IMR-90 (cell line): ENCODE measurements around the gene LAMC2.

Experiments used
- BHLHE40 ChIP-seq: fragments of 150-350 bp; IDR thresholded peaks from 2 replicates; pipeline ENCODE4 v1.6.1; 2016; ENCODE audit warnings: mild to moderate bottlenecking, low read depth, low read length
- CEBPB ChIP-seq: IDR thresholded peaks from 2 replicates; pipeline ENCODE4 v1.6.1; 2012; ENCODE audit warnings: low read depth, low read length, improper control_type of control experiment
- CTCF ChIP-seq: conservative IDR thresholded peaks from 2 replicates; pipeline ENCODE4 v1.5.1; 2012; ENCODE audit warnings: mild to moderate bottlenecking, low read depth, low read length, improper control_type of control experiment
- FOS ChIP-seq: fragments of 150-350 bp; IDR thresholded peaks from 2 replicates; pipeline ENCODE4 v1.6.1; 2016; ENCODE audit warnings: low read depth, low read length
- MAFK ChIP-seq: IDR thresholded peaks from 2 replicates; pipeline ENCODE4 v1.6.1; 2012; ENCODE audit warnings: low read depth, low read length, improper control_type of control experiment
- POLR2A ChIP-seq: IDR thresholded peaks from 2 replicates; pipeline ENCODE4 v1.6.1; 2012; ENCODE audit warnings: mild to moderate bottlenecking, low read depth, low read length
- RAD21 ChIP-seq: IDR thresholded peaks from 2 replicates; pipeline ENCODE4 v1.6.1; 2012; ENCODE audit warnings: low read length, improper control_type of control experiment
- SMC3 ChIP-seq: fragments of 150-350 bp; IDR thresholded peaks from 2 replicates; pipeline ENCODE4 v1.6.1; 2016; ENCODE audit warnings: low read depth, mild to moderate bottlenecking, antibody characterized with exemption, low read length, moderate library complexity

GRCh38 chr1:183148599-183148998, 37.5 kb upstream of the LAMC2 start:
- TF ChIP-seq CTCF (no peak), CEBPB (no peak), SMC3 (no peak), MAFK (peak; percentile 81), FOS (no peak), BHLHE40 (no peak), RAD21 (no peak), POLR2A (no peak)
